AG04450 (cell line): ENCODE results near the gene PRCD. TPM values are rescaled to one million over a fixed set of nuclear protein-coding genes. Genes with fewer than 3 reads are reported as not detected.

ENCODE experiments used
- CTCF ChIA-PET: fragments of 300-600, 350-600 bp; formaldehyde crosslinking; extraction: SDS; loops from one replicate; lab custom pipeline; 2022; ENCODE audit warnings: antibody characterized with exemption, inconsistent platforms; lab: Charles Lee
- POLR2A ChIA-PET: fragments of 350-600 bp; formaldehyde crosslinking; extraction: SDS; loops from one replicate; lab custom pipeline; 2021; ENCODE audit warnings: antibody characterized with exemption, inconsistent platforms; lab: Yijun Ruan, JAX
- DNase-seq: peaks from one replicate; pipeline ENCODE4 v3.0.0-alpha.2; 2011; ENCODE audit warnings: low read depth, low spot score
- H3K27ac ChIP-seq: one replicate; pipeline ENCODE4 v1.5.1; 2012; ENCODE audit warnings: low read depth, low read length, control low read depth
- H3K27me3 ChIP-seq: one replicate; pipeline ENCODE4 v1.6.0; 2012; ENCODE audit warnings: low read length; ENCODE audit not compliant: control insufficient read depth, insufficient read depth
- H3K4me3 ChIP-seq: 2 replicates; pipeline ENCODE4 v1.5.1; 2011; ENCODE audit warnings: mild to moderate bottlenecking, low read depth, low read length, control low read depth
- H3K9me3 ChIP-seq: 2 replicates; pipeline ENCODE4 v1.5.1; 2012; ENCODE audit warnings: low read length; ENCODE audit not compliant: control insufficient read depth, insufficient read depth
- CTCF ChIP-seq: IDR thresholded peaks from 2 replicates; pipeline ENCODE4 v1.5.1; 2011; ENCODE audit warnings: low read depth, low read length, control low read depth, inconsistent platforms
- polyA plus RNA-seq: library from polyadenylated mRNA; depleted of rRNA; stranded (reverse); fragments of >200 nt; gene quantifications from 2 replicates; pipeline ENCODE4 v1.2.3, GENCODE V29; 2011

Gene PRCD
- polyA plus RNA-seq, 1 experiment: 0.69 TPM

- CTCF ChIA-PET: interaction anchor here (0.7 to 2.1 kb wide), 6 partner anchors 8 to 149 kb away, joined by 3 to 10 read pairs (median 4); no protein-coding TSS in a partner anchor
- DNase-seq: no peak
- POLR2A ChIA-PET: interaction anchor here (0.9 to 1.7 kb wide), 3 partner anchors 16 to 25 kb away, joined by 3 to 7 read pairs (median 4); no protein-coding TSS in a partner anchor
- TF ChIP-seq CTCF: no peak
- Histone ChIP-seq H3K27me3 (no peaks in the 10 kb centered on the region), H3K4me3 (no peak overlapping the region), H3K27ac (no peak overlapping the region), H3K9me3 (peaks cover 10% of the 10 kb centered on the region)
These were observed 26.1 kb downstream of the PRCD start for GRCh38 chr17:76565728-76566612.

GRCh38 chr17:76566613-76566943, 26.7 kb downstream of the PRCD start:
- ChIA-PET CTCF (interaction anchor here (0.7 to 2.1 kb wide), 5 partner anchors 9 to 114 kb away, joined by 3 to 10 read pairs (median 4); no protein-coding TSS in a partner anchor), POLR2A (interaction anchor here (0.9 to 1.7 kb wide), 3 partner anchors 16 to 26 kb away, joined by 3 to 7 read pairs (median 4); no protein-coding TSS in a partner anchor)
- no peak for TF ChIP-seq CTCF

GRCh38 chr17:76566988-76567431, 27.2 kb downstream of the PRCD start:
- POLR2A ChIA-PET: interaction anchor here (0.7 to 1.7 kb wide), 4 partner anchors 15 to 26 kb away, joined by 3 to 7 read pairs (median 4); no protein-coding TSS in a partner anchor
- H3K27me3 ChIP-seq: no peaks in the 10 kb centered on the region
- H3K4me3 ChIP-seq: no peak overlapping the region
- CTCF ChIA-PET: interaction anchor here (1.1 to 2.1 kb wide), 4 partner anchors 9 to 114 kb away, joined by 3 to 10 read pairs (median 4); no protein-coding TSS in a partner anchor
- no peak for TF ChIP-seq CTCF
- H3K9me3 ChIP-seq: peaks cover 12% of the 10 kb centered on the region
- no peak overlapping the region for H3K27ac ChIP-seq
- no peak for DNase-seq

More at GRCh38 chr17:76566613-76566943, 26.7 kb downstream of the PRCD start:
- Histone ChIP-seq H3K9me3 (peaks cover 12% of the 10 kb centered on the region), H3K4me3 (no peak overlapping the region), H3K27me3 (no peaks in the 10 kb centered on the region), H3K27ac (no peak overlapping the region)
- no peak for DNase-seq

- peaks cover 12% of the 10 kb centered on the region for H3K9me3 ChIP-seq
- ChIA-PET CTCF (interaction anchor here (2.1 kb wide), 1 partner anchor 45 kb away, joined by 10 read pairs; no protein-coding TSS in a partner anchor), POLR2A (interaction anchor here (0.6 to 1.7 kb wide), 4 partner anchors 14 to 55 kb away, joined by 3 to 7 read pairs (median 4); no protein-coding TSS in a partner anchor)
- DNase-seq: no peak
- H3K27me3 ChIP-seq: no peaks in the 10 kb centered on the region
- no peak overlapping the region for H3K27ac ChIP-seq
- no peak for TF ChIP-seq CTCF
- H3K4me3 ChIP-seq: no peak overlapping the region
These were observed 28.0 kb downstream of the PRCD start for GRCh38 chr17:76567634-76568432.
